SHP77 (cell line): ENCODE data around the gene FHAD1.

Source experiments
- DNase-seq, 2 experiments: peaks; one replicate each; lab custom pipeline; 2025; lab: John Stamatoyannopoulos, UW

Gene FHAD1

DNA sequence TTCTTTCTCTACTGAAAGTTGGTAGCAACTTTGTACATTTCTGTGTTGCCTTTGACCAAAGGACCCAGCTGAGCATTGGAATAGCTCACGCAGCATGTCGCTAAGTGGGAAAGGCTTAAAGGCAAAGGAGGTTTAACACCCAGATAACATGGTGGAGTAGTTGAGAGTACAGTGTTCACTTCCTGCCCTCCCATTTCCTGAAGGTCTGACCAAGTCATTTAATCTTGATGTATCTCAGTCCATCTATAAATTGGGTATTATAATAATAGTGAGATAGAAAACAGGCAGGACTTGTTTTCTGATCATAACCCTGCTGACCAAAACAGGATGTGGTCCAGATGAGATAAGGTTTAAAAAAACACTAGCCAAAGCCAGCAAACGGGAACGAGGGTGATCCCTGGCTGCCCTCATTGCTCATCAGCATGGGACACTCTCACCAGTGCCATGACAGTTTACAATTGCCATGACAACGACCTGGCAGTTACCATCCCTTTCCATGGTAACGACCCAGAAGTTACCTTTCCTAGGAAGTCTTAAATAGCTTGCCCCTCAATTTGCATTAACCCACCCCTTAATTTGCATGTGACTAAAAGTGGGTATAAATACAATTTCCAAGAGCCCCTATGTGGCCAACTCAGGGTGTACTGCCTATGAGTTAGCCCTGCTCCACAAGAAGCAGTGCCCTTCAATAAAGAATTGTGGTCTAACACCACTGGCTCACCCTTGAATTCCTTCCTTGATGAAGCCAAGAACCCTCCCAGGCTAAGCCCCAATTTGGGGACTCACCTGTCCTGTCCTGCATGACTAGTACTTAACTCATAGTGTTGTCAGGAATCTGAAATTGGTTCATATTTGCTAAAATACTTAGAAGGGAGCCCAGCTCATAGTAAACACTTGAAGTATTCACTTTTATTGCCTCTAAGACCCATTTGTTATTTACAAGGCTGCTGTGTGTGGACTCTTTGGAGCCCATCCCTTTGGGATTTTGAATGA is 28.4 kb upstream of the FHAD1 start:
- DNase-seq: no peak

DNA sequence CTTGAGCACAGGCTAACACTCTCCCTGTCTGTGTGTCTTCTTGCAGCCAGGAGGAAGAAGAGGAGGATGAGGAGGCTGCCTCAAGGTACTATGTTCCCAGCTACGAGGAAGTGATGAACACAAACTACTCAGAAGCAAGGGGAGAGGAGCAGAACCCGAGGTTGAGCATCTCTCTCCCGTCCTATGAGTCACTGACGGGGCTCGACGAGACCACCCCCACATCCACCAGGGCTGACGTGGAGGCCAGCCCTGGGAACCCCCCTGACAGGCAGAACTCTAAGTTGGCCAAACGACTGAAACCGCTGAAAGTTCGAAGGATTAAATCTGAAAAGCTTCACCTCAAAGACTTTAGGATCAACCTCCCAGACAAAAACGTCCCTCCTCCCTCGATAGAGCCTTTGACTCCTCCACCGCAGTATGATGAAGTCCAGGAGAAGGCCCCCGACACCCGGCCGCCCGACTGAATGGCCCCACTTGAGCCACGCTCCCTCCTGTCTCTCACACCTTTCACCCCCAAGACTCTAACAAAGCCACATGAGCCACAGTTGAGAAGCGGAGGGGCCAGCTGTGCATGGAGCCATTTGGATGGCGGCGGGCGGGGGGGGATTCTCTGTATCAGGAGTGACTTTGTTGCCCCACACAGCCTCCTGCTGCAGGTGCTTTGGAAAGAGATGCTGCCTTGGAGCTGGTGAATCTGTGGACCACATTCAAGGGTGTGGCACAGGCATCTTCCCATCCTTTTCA is 27.6 kb upstream of the FHAD1 start:
- no peak for DNase-seq

GRCh38 chr1:15220024-15220392 is 27.0 kb upstream of the FHAD1 start:
- DNase-seq: no peak

DNA sequence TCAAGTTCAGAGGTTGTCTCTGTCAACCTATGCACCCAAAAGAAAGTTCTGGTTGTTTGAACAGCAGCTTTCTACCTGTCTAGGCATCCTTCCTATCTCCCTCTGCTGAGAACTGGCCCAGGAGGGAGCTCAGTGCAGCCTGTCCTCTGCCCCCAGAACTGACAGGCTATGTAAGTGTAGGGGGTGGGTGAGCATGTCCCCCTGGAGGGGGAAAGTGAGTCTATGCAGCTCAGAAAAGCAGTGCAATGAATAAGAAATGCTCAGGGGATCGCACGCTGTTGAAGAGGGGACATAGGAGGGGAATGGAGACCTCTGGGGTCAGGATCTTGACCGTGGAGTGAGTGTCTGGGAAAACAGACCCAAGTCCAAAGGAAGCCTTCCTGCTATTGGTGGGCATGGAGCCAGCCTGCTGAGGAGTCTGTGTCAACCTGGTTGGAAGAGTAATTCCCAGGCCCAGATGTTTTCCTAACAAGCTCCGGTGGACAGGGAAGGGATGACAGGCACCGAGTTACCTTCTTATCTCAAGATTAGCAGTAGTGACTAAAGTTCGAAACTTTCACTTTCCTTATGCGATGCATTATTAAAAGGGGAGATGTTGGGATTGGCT is 26.1 kb upstream of the FHAD1 start:
- DNase-seq: no peak

- no peak for DNase-seq
These were observed 24.2 kb upstream of the FHAD1 start for GRCh38 chr1:15222653-15223303.

DNA sequence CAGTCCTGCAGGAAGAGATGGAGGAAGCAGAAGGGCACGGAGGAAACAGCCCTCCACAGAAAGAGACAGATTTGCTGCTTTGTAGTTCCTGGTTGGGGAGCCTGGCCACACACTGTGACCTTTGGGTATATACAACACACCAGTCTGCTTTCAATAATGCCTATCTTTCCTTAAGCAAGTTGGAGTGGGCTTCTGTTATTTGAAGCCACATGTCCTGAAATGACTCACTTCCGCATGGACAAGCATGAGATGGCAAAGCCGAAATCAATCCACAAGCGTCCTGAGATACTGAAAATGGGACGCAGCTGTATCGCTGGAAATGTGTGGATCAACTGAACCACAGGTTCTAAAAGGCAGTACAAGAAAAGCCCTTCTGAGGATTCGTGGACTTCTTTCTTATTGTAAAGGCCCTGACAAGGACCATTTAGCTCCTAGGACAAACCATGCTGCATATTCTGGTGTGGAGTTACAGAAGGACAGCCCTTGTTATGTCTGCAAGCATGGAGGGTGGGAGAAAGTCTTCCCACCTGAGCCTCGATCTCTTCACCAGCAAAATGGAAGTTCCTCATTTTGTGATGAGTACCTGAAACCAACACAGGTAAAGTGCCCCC is 22.7 kb upstream of the FHAD1 start:
- DNase-seq: no peak

DNA sequence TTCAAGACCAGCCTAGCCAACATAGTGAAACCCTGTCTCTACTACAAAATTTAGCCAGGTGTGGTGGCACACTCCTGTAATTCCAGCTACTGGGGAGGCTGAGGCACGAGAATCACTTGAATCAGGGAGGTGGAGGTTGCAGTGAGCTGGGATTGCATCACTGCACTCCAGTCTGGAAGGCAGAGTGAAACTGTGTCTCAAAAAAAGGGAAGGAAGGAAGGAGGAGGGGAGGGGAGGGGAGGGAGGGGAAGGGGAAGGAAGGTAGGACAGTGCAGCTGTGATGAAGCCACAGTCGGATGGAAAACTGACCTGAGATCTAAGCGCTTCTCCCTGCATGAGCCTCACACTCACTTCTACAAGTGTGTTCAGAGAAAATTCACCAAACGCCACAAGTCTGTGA is 22.0 kb upstream of the FHAD1 start:
- no peak for DNase-seq

- DNase-seq: no peak
These were observed 21.6 kb upstream of the FHAD1 start for GRCh38 chr1:15225461-15225860.

DNA sequence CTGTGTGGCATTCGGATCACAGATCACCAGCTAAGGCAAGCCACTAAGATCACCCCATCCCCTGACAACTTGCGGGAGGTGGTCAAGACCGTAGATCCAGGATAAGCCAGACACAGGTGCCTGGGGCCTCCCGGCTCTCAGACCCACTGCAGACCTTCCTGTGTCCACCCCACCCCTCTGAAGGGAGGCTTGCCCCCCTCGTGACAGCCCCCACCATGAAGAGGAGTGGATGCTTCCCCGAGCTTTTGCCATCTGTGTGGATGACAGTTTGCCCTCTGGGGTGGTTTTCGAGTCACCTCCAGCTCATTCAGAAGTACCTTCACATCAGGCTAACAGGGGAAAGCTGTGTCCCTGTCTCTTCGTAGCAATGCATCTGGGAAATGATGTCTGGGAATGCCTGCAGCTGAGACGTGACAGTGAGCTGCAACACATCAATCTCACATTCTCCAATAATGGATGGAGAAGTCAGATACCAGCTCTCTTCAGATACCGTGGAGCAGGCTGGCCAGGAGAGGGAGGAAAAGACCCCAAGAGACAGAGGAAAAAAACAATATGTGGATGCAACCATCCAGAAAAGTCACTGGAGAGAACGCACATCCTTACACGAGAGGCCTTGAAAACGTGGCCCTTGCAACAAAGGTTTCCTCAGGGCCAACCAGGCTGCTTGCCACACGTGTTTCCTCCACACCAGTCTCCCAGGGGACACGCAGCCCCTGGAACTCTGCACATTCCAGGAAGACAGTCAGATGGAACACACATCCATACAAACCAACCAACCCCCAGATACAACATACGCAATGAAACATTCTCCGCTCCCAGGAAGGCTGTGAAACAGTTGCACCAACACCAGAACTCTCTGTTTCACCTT is 20.4 kb upstream of the FHAD1 start:
- DNase-seq: no peak

GRCh38 chr1:15229707-15230131 is 17.3 kb upstream of the FHAD1 start:
- no peak for DNase-seq

- no peak for DNase-seq
These were observed 15.3 kb upstream of the FHAD1 start for GRCh38 chr1:15231714-15232201.

DNA sequence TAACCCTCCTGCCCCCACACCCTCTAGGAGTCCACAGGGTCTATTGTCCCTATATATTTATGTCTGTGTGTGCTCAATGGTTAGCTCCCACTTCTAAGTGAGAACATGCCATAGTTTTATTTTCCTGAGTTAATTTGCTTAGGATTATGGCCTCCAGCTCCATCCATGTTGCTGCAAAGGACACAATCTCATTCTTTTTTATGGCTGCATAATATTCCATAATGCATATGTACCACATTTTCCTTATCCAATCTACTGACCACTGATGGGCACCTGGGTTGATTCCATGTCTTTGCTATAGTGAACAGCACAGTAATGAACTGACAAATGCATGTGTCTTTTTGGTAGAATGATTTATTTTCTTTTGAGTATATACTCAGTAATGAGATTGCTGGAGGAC is 13.3 kb upstream of the FHAD1 start:
- no peak for DNase-seq

GRCh38 chr1:15236321-15236721 is 10.7 kb upstream of the FHAD1 start:
- no peak for DNase-seq

DNA sequence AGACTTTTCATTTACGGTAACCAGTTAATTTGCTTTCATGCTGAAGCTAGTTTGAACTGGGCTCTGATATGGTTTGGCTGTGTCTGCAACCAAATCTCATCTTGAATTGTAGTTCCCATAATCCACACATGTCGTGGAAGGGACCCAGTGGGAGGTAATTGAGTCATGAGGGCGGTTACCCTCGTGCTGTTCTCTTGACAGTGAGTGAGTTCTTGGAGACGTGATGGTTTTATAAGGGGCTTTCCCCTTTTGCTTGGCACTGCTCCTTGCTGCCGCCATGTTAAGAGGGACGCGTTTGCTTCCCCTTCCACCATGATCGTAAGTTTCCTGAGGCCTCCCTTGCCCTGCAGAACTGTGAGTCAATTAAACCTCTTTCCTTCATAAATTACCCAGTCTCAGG is 10.3 kb upstream of the FHAD1 start:
- no peak for DNase-seq

DNA sequence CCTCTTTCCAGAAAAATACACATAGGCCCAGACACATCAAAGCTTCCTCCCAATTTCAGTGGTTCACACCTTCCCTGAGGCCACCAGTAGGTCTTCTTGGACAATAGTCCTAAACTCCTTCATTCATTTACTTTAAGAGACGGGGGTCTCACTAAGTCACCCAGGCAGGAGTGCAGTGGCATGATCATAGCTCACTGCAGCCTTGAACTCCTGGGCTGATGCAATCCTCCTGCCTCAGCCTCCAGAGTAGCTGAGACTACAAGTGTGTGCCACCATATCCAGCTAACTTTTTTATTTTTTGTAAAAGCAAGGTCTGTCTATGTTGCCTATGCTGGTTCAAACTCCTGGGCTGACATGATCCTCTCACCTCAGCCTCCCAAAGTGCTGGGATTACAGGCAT is 8.2 kb upstream of the FHAD1 start:
- DNase-seq: no peak

DNA sequence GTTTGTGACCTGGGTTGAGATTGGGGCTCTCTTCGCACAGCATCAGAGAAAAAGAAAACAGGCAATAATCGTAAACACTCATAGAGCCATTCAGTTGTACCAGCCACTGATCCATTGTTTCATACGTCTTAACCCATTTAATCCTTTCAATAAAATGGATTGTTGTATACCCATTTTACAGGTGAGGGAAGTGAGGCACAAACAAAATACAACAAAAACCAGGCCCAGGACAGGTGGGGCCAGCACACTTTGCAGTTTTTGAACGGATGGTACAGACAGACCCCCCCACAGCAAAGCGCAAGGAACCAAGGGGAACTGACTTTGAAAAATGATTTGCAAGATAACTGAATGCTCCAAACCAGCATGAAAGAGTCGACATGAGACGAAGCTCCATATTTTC is 4.3 kb upstream of the FHAD1 start:
- DNase-seq: no peak

DNA sequence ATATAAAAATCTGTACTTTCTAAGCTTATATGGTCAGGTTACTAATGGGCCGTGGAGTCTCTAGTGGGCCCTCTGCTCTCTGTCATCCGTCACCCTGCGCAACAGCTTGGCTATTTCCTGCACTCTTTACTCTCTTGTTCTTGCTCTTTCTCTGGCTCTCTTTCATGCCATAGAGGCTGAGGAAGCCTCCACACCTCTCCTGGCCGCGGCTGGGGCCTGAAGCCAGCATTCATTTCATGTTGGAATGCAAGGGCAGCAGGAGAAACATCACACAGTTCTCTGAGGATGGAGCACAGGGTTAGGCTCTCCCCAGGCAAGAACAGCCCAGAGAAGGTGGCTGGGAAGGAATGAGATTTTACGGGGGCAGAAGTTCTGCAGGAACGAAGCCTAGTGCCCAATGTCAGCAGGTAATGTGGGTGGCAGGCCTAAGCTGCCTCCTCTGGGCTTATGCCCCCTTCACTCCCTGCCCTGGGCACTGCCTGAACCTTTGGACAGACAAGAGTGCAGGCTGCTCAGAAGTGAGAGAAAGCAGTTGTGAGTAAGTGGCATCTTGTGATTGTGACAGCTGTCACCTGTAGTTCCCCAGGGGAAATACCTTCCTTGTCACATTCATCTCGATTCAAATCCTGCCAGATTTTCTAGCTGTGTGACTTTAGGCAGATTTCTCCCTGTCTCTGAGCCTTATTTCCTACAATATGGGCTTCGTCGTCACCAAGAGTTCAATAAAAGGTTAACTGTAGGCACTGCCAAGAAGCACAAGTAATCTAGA is 3.6 kb upstream of the FHAD1 start:
- no peak for DNase-seq

- DNase-seq: no peak
These were observed 2.2 kb upstream of the FHAD1 start for GRCh38 chr1:15244813-15245212.

DNA sequence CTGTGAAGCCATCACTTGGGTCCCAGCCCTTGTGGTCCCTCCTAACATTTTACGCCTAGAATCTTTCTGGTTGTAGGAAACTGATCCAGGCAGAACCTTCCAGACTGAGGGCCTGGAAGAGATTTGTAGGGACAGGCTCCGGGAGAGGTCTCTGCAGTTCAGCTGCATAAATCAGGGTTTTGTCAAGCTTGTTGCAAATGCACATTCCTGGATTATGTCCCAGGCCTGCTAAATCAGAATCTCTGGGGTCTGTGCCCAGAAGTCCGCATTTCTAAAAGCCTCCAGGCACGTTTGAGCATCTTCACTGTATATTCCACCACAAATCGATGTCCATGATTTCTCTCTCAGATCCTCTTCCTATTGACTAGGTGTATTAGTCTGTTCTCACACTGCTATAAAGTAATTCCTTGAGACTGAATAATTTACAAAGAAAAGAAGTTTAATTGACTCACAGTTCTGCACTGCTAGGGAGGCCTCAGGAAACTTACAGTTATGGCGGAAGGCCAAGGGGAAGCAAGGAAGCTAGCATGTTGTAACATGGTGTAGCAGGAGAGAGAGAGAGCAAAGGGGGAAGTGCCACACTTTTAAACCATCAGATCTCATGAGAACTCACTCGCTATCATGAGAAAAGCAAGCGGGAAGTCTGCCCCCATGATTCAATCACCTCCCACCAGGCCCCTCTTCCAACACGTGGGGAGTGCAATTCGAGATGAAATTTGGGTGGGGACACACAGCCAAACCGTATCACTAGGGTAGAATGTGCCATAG is 1.2 kb upstream of the FHAD1 start:
- DNase-seq: no peak
